Keratinocyte (primary cell): ENCODE measurements around the gene DBNDD2. TPM values are rescaled to one million over a fixed set of nuclear protein-coding genes. Genes with fewer than 3 reads are reported as not detected.

Experiments used
- DNase-seq: peaks from one replicate; pipeline ENCODE4 v3.0.0-alpha.2; 2011; ENCODE audit warnings: low read depth, missing footprints, low spot score
- FAIRE-seq: peaks from 2 replicates; lab custom pipeline; 2011; peaks lifted over from hg19 to GRCh38; lab: Jason Lieb, UNC
- H2AFZ ChIP-seq: 2 replicates; pipeline ENCODE4 v1.6.0; 2012; ENCODE audit warnings: low read length, control low read depth, inconsistent platforms; ENCODE audit not compliant: control insufficient read depth
- H3K27ac ChIP-seq: 2 replicates; pipeline ENCODE4 v1.5.1; 2011; ENCODE audit warnings: low read length; ENCODE audit not compliant: control insufficient read depth, insufficient read depth
- H3K27me3 ChIP-seq: 3 replicates; pipeline ENCODE4 v1.6.0; 2011; ENCODE audit warnings: low read length; ENCODE audit not compliant: control insufficient read depth, insufficient read depth; ENCODE audit errors: extremely low read depth
- H3K36me3 ChIP-seq, 2 experiments: 2 replicates in 1 of 2; 3 replicates in 1 of 2; pipeline ENCODE4 v1.5.1; 2011; ENCODE audit warnings: low read length in 2 of 2, mild to moderate bottlenecking in 1 of 2; ENCODE audit not compliant: control insufficient read depth in 2 of 2, insufficient read depth in 2 of 2; ENCODE audit errors: extremely low read depth in 1 of 2
- H3K4me1 ChIP-seq: 3 replicates; pipeline ENCODE4 v1.5.1; 2011; ENCODE audit warnings: low read length; ENCODE audit not compliant: control insufficient read depth, insufficient read depth; ENCODE audit errors: extremely low read depth
- H3K4me2 ChIP-seq: 3 replicates; pipeline ENCODE4 v1.6.0; 2011; ENCODE audit warnings: low read depth, low read length; ENCODE audit not compliant: control insufficient read depth, insufficient read depth; ENCODE audit errors: extremely low read depth
- H3K4me3 ChIP-seq, 3 experiments: fragments of 200-600 bp in 1 of 3; sonication (generic) in 1 of 3; 2 replicates in 2 of 3; 3 replicates in 1 of 3; pipeline ENCODE4 v1.5.1; 2011 to 2016; ENCODE audit warnings: low read length in 3 of 3, mild to moderate bottlenecking in 3 of 3, control low read depth in 2 of 3, inconsistent platforms in 1 of 3, low read depth in 1 of 3, mixed read lengths in 1 of 3, mixed run types in 1 of 3, moderate library complexity in 1 of 3; ENCODE audit not compliant: control insufficient read depth in 2 of 3, insufficient read depth in 2 of 3; ENCODE audit errors: extremely low read depth in 1 of 3
- H3K79me2 ChIP-seq: 2 replicates; pipeline ENCODE4 v1.6.0; 2012; ENCODE audit warnings: low read length; ENCODE audit not compliant: control insufficient read depth, insufficient read depth
- H3K9ac ChIP-seq: 3 replicates; pipeline ENCODE4 v1.6.0; 2011; ENCODE audit warnings: low read length; ENCODE audit not compliant: control insufficient read depth, insufficient read depth; ENCODE audit errors: extremely low read depth
- H3K9me1 ChIP-seq: 3 replicates; pipeline ENCODE4 v1.6.0; 2011; ENCODE audit warnings: low read length; ENCODE audit not compliant: control insufficient read depth, insufficient read depth; ENCODE audit errors: extremely low read depth
- H3K9me3 ChIP-seq: 2 replicates; pipeline ENCODE4 v1.5.1; 2012; ENCODE audit warnings: low read depth, low read length; ENCODE audit not compliant: control insufficient read depth
- H4K20me1 ChIP-seq: 3 replicates; pipeline ENCODE4 v1.6.0; 2011; ENCODE audit warnings: low read length; ENCODE audit not compliant: control insufficient read depth, insufficient read depth; ENCODE audit errors: extremely low read depth
- EZH2 ChIP-seq: IDR thresholded peaks from one replicate; pipeline ENCODE4 v1.6.1; 2012; ENCODE audit warnings: inconsistent platforms, mild to moderate bottlenecking, low read length, moderate library complexity
- dilution Hi-C: fragments of 300-500 bp; cut with MboI; formaldehyde crosslinking; loops from one replicate; pipeline ENCODE4 v1.7.0; 2020; ENCODE audit warnings: low sequenced_read_pairs; ENCODE audit not compliant: extremely low pct_ligation_motif_present
- polyA plus RNA-seq, 5 experiments: library from polyadenylated mRNA; depleted of rRNA in 3 of 5; stranded (reverse) in 3 of 5; stranded (forward) in 1 of 5; unstranded in 1 of 5; fragments of >200 nt; gene quantifications; 1 replicate in 1 of 5; 2 replicates in 3 of 5; 3 replicates in 1 of 5; pipeline versions ENCODE4 v1.2.1 to v1.2.3, GENCODE V29; 2011 to 2012; ENCODE audit warnings: missing spikeins in 2 of 5, low read depth in 1 of 5, low replicate concordance in 1 of 5
- TF ChIP-seq, protein P1 (sequence below), 3 experiments: IDR thresholded peaks in 1 of 3; conservative IDR thresholded peaks in 1 of 3; optimal IDR thresholded peaks in 1 of 3; 2 replicates in 2 of 3; 3 replicates in 1 of 3; pipeline versions ENCODE3 to v1.5.1; 2011; ENCODE audit warnings: low read length in 3 of 3, mild to moderate bottlenecking in 3 of 3, moderate library complexity in 2 of 3, control low read depth in 1 of 3, inconsistent platforms in 1 of 3; ENCODE audit not compliant: insufficient read depth in 2 of 3; ENCODE audit errors: extremely low read depth in 1 of 3

Gene DBNDD2
- polyA plus RNA-seq, 1 donor (not counting 4 experiments of a cell fraction or from before 2014, with no cell fraction given), result 37.4 TPM

DNA sequence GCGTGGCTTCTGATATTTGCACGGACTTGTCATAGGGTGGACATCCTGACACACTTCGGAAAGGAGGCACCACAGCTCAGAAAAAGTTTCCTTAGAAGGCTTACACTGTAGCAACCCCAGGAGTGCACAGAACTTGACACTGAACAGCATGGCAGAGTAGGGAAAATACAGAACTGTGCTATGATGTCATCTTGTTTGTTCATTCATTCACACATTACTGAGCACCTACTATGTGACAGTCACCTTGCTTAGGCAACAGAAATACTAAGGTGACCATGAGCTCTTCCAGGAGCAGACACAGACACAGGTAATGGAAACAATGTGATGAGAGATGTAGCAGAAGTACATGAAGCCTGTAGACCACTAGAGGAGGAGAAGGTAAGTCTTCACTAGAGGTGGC is 5.4 kb downstream of the DBNDD2 start:
- Histone ChIP-seq H3K4me1 (peaks cover 14% of the 10 kb centered on the region), H3K9ac (no peak overlapping the region), H3K27ac (no peak overlapping the region), H3K27me3 (no peaks in the 10 kb centered on the region), H3K4me2 (no peak overlapping the region), H3K4me3 (no peak overlapping the region), H2AFZ (no peak overlapping the region), H3K36me3 (peaks cover 5 to 8% of the 10 kb centered on the region in 2 experiments), H3K79me2 (peaks cover 22% of the 10 kb centered on the region), H4K20me1 (no peaks in the 10 kb centered on the region), H3K9me3 (no peaks in the 10 kb centered on the region), H3K9me1 (no peaks in the 10 kb centered on the region)
- dilution Hi-C loops, result no loop called here
- FAIRE-seq (no peak), DNase-seq (no peak)
- no peak for TF ChIP-seq EZH2
- TF ChIP-seq, protein P1, sequence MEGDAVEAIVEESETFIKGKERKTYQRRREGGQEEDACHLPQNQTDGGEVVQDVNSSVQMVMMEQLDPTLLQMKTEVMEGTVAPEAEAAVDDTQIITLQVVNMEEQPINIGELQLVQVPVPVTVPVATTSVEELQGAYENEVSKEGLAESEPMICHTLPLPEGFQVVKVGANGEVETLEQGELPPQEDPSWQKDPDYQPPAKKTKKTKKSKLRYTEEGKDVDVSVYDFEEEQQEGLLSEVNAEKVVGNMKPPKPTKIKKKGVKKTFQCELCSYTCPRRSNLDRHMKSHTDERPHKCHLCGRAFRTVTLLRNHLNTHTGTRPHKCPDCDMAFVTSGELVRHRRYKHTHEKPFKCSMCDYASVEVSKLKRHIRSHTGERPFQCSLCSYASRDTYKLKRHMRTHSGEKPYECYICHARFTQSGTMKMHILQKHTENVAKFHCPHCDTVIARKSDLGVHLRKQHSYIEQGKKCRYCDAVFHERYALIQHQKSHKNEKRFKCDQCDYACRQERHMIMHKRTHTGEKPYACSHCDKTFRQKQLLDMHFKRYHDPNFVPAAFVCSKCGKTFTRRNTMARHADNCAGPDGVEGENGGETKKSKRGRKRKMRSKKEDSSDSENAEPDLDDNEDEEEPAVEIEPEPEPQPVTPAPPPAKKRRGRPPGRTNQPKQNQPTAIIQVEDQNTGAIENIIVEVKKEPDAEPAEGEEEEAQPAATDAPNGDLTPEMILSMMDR (optimal IDR thresholded peaks at IDR 0.05 in 1 of 3, IDR thresholded peaks at IDR 0.05 in 1 of 3, conservative IDR thresholded peaks at IDR 0.05 in 1 of 3; ENCODE audit: extremely low read depth in 1 of 3, insufficient read depth in 2 of 3, low read length in 3 of 3), result no peak

DNA sequence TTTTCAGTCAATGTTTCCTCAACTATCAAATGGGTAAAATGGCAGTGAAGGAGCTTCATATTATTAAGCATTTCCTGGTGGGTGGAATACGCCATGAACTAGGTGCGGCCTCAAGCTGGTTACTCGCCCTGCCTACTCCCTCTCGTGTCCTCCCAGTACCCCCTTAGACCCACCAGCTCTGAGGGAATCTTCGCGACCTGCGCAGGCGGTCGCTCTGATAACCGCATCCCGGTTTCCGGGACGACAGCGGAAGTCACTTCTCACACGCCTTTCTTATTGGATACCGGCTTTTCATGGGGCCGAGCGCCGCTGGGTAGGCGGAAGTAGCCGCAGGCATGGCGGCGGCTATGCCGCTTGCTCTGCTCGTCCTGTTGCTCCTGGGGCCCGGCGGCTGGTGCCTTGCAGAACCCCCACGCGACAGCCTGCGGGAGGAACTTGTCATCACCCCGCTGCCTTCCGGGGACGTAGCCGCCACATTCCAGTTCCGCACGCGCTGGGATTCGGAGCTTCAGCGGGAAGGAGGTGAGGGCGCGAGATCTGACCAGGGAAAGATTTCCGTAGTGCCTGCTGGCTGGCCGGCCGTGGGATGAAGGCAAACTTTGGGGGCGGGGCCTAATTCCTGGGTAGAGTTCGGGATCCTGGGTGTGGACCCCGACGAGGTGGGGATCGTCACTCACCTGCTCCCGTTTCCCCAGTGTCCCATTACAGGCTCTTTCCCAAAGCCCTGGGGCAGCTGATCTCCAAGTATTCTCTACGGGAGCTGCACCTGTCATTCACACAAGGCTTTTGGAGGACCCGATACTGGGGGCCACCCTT is 7.9 kb downstream of the DBNDD2 start, which contains the start of gene PIGT:
Gene PIGT, plus strand, starts transcription at position 320 of the 816 bp plus-strand sequence. Its CDS starts 16 bp downstream, at position 336.
- FAIRE-seq, result no peak
- dilution Hi-C loops, result no loop called here
- peak within 1 kb of the TSS; percentile 82 to 93 (median 91) for H3K4me3 ChIP-seq
- peaks cover 2% of the 10 kb centered on the region for H4K20me1 ChIP-seq
- peak within 1 kb of the TSS; percentile 89 for H3K9ac ChIP-seq
- peaks cover 24% of the 10 kb centered on the region for H3K79me2 ChIP-seq
- H3K27ac ChIP-seq, result peak within 1 kb of the TSS; percentile 79
- peak within 1 kb of the TSS; percentile 97 for H3K4me2 ChIP-seq
- peaks cover 25% of the 10 kb centered on the region for H3K4me1 ChIP-seq
- TF ChIP-seq, protein P1 (optimal IDR thresholded peaks at IDR 0.05 in 1 of 3, IDR thresholded peaks at IDR 0.05 in 1 of 3, conservative IDR thresholded peaks at IDR 0.05 in 1 of 3; ENCODE audit: extremely low read depth in 1 of 3, insufficient read depth in 2 of 3, low read length in 3 of 3), result no peak
- no peak for TF ChIP-seq EZH2
- DNase-seq, result no peak
- H2AFZ ChIP-seq, result peak within 1 kb of the TSS; percentile 98
- no peaks in the 10 kb centered on the region for H3K27me3 ChIP-seq
- H3K9me3 ChIP-seq, result no peaks in the 10 kb centered on the region
- H3K36me3 ChIP-seq, result peaks cover 15 to 20% of the 10 kb centered on the region in 2 experiments
- no peaks in the 10 kb centered on the region for H3K9me1 ChIP-seq
